HEK293 (cell line): ENCODE data around the gene CALR3.
A peak's percentile ranks its signal among the peaks of the same experiment; 100 is the strongest.

Experiments
- GFI1B ChIP-seq: fragments of 450-650 bp; formaldehyde crosslinking; IDR thresholded peaks from 2 replicates; pipeline ENCODE4 v1.5.1; 2016; ENCODE audit warnings: missing biosample characterization, missing genetic modification characterization
- GLI2 ChIP-seq: fragments of 450-650 bp; formaldehyde crosslinking; IDR thresholded peaks from 2 replicates; pipeline ENCODE4; 2017; ENCODE audit warnings: missing biosample characterization, missing genetic modification characterization, low read depth, borderline replicate concordance
- IKZF3 ChIP-seq: fragments of 450-650 bp; IDR thresholded peaks from 2 replicates; pipeline ENCODE4 v1.5.0; 2018; ENCODE audit warnings: missing biosample characterization, mild to moderate bottlenecking, missing genetic modification characterization, moderate library complexity
- SP2 ChIP-seq: fragments of 450-650 bp; formaldehyde crosslinking; IDR thresholded peaks from 2 replicates; pipeline ENCODE4 v1.5.1; 2016; ENCODE audit warnings: missing biosample characterization, missing genetic modification characterization
- ZNF19 ChIP-seq: fragments of 450-650 bp; formaldehyde crosslinking; IDR thresholded peaks from 2 replicates; pipeline ENCODE4; 2016; ENCODE audit warnings: missing biosample characterization, missing genetic modification characterization, low read depth
- ZNF311 ChIP-seq: fragments of 450-650 bp; formaldehyde crosslinking; IDR thresholded peaks from 2 replicates; pipeline ENCODE4 v1.5.1; 2017; ENCODE audit warnings: missing biosample characterization, missing genetic modification characterization, borderline replicate concordance
- ZNF555 ChIP-seq: fragments of 450-650 bp; formaldehyde crosslinking; conservative IDR thresholded peaks from 2 replicates; pipeline ENCODE4 v1.5.1; 2017; ENCODE audit warnings: missing biosample characterization, mild to moderate bottlenecking, missing genetic modification characterization, inconsistent platforms
- ZNF776 ChIP-seq: fragments of 450-650 bp; formaldehyde crosslinking; IDR thresholded peaks from 2 replicates; pipeline ENCODE4 v1.5.0; 2017; ENCODE audit warnings: missing biosample characterization, missing genetic modification characterization, borderline replicate concordance
- TF ChIP-seq, protein P1 (sequence below): IDR thresholded peaks from 2 replicates; pipeline ENCODE4 v1.6.1; 2011; ENCODE audit warnings: mild to moderate bottlenecking, low read depth, low read length, borderline replicate concordance
- TF ChIP-seq, protein P2 (sequence below): fragments of 450-650 bp; formaldehyde crosslinking; IDR thresholded peaks from 2 replicates; pipeline ENCODE4 v1.5.1; 2016; ENCODE audit warnings: missing biosample characterization, missing genetic modification characterization
- TF ChIP-seq, protein P3 (sequence below): fragments of 450-650 bp; formaldehyde crosslinking; IDR thresholded peaks from 2 replicates; pipeline ENCODE4 v1.5.1; 2017; ENCODE audit warnings: missing biosample characterization, mild to moderate bottlenecking, missing genetic modification characterization, moderate library complexity
- TF ChIP-seq, protein P4 (sequence below): fragments of 450-650 bp; formaldehyde crosslinking; IDR thresholded peaks from 2 replicates; pipeline ENCODE4 v1.5.1; 2016; ENCODE audit warnings: missing biosample characterization, missing genetic modification characterization
- TF ChIP-seq, protein P5 (sequence below): fragments of 450-650 bp; formaldehyde crosslinking; IDR thresholded peaks from 2 replicates; pipeline ENCODE4 v1.5.1; 2016; ENCODE audit warnings: missing biosample characterization, missing genetic modification characterization
- TF ChIP-seq, protein P6 (sequence below): fragments of 450-650 bp; formaldehyde crosslinking; IDR thresholded peaks from 2 replicates; pipeline ENCODE4 v1.5.1; 2016; ENCODE audit warnings: missing biosample characterization, missing genetic modification characterization

DNA sequence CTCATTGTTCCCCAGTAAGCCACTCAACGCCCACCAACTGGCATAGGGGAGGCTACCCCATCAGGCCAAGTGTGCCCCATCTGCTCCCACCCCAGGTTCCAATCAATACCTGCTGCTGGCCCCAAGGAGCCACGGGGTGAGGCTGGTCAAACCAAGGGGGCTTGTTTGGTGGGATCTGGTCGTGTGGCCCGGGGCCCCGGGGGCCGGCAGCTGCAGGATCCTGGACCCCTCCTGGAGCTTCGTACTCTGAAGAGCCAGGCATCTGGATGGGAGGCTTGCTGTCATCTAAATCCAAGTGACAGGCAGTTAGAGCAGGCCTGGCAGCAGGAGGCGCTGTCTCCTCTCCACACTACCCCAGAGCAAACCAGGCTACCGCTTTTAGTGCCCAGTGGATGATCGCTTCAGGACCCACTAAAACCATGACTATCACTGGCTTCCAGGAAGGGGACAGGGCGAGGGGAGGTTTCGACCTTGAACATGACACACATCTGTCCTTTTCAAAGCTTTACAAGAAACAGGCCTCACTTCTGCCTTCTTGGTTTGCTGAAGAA lies 32.1 kb upstream of the CALR3 start:
- TF ChIP-seq, protein P1, sequence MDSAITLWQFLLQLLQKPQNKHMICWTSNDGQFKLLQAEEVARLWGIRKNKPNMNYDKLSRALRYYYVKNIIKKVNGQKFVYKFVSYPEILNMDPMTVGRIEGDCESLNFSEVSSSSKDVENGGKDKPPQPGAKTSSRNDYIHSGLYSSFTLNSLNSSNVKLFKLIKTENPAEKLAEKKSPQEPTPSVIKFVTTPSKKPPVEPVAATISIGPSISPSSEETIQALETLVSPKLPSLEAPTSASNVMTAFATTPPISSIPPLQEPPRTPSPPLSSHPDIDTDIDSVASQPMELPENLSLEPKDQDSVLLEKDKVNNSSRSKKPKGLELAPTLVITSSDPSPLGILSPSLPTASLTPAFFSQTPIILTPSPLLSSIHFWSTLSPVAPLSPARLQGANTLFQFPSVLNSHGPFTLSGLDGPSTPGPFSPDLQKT: no peak
- no peak for TF ChIP-seq SP2 (tag by site-specific recombination)
- no peak for TF ChIP-seq ZNF311 (tag by site-specific recombination)
- no peak for TF ChIP-seq ZNF19 (tag by site-specific recombination)
- no peak for TF ChIP-seq IKZF3 (tag by site-specific recombination)
- TF ChIP-seq, protein P2, sequence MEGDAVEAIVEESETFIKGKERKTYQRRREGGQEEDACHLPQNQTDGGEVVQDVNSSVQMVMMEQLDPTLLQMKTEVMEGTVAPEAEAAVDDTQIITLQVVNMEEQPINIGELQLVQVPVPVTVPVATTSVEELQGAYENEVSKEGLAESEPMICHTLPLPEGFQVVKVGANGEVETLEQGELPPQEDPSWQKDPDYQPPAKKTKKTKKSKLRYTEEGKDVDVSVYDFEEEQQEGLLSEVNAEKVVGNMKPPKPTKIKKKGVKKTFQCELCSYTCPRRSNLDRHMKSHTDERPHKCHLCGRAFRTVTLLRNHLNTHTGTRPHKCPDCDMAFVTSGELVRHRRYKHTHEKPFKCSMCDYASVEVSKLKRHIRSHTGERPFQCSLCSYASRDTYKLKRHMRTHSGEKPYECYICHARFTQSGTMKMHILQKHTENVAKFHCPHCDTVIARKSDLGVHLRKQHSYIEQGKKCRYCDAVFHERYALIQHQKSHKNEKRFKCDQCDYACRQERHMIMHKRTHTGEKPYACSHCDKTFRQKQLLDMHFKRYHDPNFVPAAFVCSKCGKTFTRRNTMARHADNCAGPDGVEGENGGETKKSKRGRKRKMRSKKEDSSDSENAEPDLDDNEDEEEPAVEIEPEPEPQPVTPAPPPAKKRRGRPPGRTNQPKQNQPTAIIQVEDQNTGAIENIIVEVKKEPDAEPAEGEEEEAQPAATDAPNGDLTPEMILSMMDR (tag by site-specific recombination): 0 out of 2 replicates have a peak, but pooled peaks have one; percentile 16
- TF ChIP-seq, protein P3, sequence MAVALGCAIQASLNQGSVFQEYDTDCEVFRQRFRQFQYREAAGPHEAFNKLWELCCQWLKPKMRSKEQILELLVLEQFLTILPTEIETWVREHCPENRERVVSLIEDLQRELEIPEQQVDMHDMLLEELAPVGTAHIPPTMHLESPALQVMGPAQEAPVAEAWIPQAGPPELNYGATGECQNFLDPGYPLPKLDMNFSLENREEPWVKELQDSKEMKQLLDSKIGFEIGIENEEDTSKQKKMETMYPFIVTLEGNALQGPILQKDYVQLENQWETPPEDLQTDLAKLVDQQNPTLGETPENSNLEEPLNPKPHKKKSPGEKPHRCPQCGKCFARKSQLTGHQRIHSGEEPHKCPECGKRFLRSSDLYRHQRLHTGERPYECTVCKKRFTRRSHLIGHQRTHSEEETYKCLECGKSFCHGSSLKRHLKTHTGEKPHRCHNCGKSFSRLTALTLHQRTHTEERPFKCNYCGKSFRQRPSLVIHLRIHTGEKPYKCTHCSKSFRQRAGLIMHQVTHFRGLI (tag by site-specific recombination): no peak
- TF ChIP-seq, protein P4, sequence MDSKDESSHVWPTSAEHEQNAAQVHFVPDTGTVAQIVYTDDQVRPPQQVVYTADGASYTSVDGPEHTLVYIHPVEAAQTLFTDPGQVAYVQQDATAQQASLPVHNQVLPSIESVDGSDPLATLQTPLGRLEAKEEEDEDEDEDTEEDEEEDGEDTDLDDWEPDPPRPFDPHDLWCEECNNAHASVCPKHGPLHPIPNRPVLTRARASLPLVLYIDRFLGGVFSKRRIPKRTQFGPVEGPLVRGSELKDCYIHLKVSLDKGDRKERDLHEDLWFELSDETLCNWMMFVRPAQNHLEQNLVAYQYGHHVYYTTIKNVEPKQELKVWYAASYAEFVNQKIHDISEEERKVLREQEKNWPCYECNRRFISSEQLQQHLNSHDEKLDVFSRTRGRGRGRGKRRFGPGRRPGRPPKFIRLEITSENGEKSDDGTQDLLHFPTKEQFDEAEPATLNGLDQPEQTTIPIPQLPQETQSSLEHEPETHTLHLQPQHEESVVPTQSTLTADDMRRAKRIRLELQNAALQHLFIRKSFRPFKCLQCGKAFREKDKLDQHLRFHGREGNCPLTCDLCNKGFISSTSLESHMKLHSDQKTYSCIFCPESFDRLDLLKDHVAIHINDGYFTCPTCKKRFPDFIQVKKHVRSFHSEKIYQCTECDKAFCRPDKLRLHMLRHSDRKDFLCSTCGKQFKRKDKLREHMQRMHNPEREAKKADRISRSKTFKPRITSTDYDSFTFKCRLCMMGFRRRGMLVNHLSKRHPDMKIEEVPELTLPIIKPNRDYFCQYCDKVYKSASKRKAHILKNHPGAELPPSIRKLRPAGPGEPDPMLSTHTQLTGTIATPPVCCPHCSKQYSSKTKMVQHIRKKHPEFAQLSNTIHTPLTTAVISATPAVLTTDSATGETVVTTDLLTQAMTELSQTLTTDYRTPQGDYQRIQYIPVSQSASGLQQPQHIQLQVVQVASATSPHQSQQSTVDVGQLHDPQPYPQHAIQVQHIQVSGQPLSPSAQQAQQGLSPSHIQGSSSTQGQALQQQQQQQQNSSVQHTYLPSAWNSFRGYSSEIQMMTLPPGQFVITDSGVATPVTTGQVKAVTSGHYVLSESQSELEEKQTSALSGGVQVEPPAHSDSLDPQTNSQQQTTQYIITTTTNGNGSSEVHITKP (tag by site-specific recombination): no peak
- TF ChIP-seq GFI1B (tag by site-specific recombination): no peak
- TF ChIP-seq, protein P5, sequence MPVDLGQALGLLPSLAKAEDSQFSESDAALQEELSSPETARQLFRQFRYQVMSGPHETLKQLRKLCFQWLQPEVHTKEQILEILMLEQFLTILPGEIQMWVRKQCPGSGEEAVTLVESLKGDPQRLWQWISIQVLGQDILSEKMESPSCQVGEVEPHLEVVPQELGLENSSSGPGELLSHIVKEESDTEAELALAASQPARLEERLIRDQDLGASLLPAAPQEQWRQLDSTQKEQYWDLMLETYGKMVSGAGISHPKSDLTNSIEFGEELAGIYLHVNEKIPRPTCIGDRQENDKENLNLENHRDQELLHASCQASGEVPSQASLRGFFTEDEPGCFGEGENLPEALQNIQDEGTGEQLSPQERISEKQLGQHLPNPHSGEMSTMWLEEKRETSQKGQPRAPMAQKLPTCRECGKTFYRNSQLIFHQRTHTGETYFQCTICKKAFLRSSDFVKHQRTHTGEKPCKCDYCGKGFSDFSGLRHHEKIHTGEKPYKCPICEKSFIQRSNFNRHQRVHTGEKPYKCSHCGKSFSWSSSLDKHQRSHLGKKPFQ (tag by site-specific recombination): no peak
- TF ChIP-seq ZNF776: no peak
- TF ChIP-seq, protein P6, sequence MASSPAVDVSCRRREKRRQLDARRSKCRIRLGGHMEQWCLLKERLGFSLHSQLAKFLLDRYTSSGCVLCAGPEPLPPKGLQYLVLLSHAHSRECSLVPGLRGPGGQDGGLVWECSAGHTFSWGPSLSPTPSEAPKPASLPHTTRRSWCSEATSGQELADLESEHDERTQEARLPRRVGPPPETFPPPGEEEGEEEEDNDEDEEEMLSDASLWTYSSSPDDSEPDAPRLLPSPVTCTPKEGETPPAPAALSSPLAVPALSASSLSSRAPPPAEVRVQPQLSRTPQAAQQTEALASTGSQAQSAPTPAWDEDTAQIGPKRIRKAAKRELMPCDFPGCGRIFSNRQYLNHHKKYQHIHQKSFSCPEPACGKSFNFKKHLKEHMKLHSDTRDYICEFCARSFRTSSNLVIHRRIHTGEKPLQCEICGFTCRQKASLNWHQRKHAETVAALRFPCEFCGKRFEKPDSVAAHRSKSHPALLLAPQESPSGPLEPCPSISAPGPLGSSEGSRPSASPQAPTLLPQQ (tag by site-specific recombination): no peak
- no peak for TF ChIP-seq ZNF555 (tag by site-specific recombination)
- no peak for TF ChIP-seq GLI2
